DND-41 (cell line): Measurements from ENCODE around the gene AKT1S1.

Experiments
- ATAC-seq: fragments of 200-7000 bp; cut with Tn5 transposase; 3 replicates; pipeline ENCODE4 v1.9.1; 2021; ENCODE audit warnings: low read depth; ENCODE audit not compliant: insufficient read depth
- DNase-seq: peaks from one replicate; pipeline ENCODE4 v3.0.0-alpha.2; 2020
- H2AFZ ChIP-seq: 2 replicates; pipeline ENCODE4 v1.6.0; 2012; ENCODE audit warnings: low read depth, low read length
- H3K27ac ChIP-seq: 2 replicates; pipeline ENCODE4 v1.5.1; 2012; ENCODE audit warnings: low read length, inconsistent platforms
- H3K27me3 ChIP-seq: fragments of 200-600 bp; sonication (generic); 2 replicates; pipeline ENCODE4 v1.6.0; 2012; ENCODE audit warnings: low read length, mild to moderate bottlenecking, inconsistent platforms; ENCODE audit not compliant: insufficient read depth, poor library complexity
- H3K36me3 ChIP-seq: 2 replicates; pipeline ENCODE4 v1.5.1; 2012; ENCODE audit warnings: low read length, inconsistent platforms; ENCODE audit not compliant: insufficient read depth
- H3K4me1 ChIP-seq: 2 replicates; pipeline ENCODE4 v1.5.1; 2012; ENCODE audit warnings: mild to moderate bottlenecking, low read length; ENCODE audit not compliant: insufficient read depth
- H3K4me2 ChIP-seq: 2 replicates; pipeline ENCODE4 v1.6.0; 2012; ENCODE audit warnings: mild to moderate bottlenecking, moderate library complexity, low read length, inconsistent platforms; ENCODE audit not compliant: insufficient read depth
- H3K4me3 ChIP-seq, 2 experiments: fragments of 200-600 bp in 1 of 2; shearing (Covaris generic) in 1 of 2; 2 replicates each; pipeline ENCODE4 v1.5.1; 2012 to 2016; ENCODE audit warnings: inconsistent platforms in 2 of 2, low read length in 2 of 2, mild to moderate bottlenecking in 2 of 2, low read depth in 1 of 2, moderate library complexity in 1 of 2
- H3K79me2 ChIP-seq: 2 replicates; pipeline ENCODE4 v1.6.0; 2012; ENCODE audit warnings: low read length, inconsistent platforms; ENCODE audit not compliant: insufficient read depth
- H3K9ac ChIP-seq: 2 replicates; pipeline ENCODE4 v1.6.0; 2012; ENCODE audit warnings: low read depth, mild to moderate bottlenecking, inconsistent platforms, low read length, moderate library complexity
- H3K9me3 ChIP-seq: 2 replicates; pipeline ENCODE4 v1.5.1; 2012; ENCODE audit warnings: low read length, moderate library complexity, mild to moderate bottlenecking, inconsistent platforms; ENCODE audit not compliant: insufficient read depth, severe bottlenecking
- H4K20me1 ChIP-seq: 2 replicates; pipeline ENCODE4 v1.6.0; 2012; ENCODE audit warnings: low read length; ENCODE audit not compliant: insufficient read depth
- EZH2 ChIP-seq: IDR thresholded peaks from 3 replicates; pipeline ENCODE4 v1.6.1; 2012; ENCODE audit warnings: borderline replicate concordance, low read depth, mild to moderate bottlenecking, moderate library complexity, low read length, inconsistent platforms; ENCODE audit not compliant: severe bottlenecking
- TF ChIP-seq, protein P1 (sequence below): IDR thresholded peaks from 2 replicates; pipeline ENCODE4 v1.5.1; 2012; ENCODE audit warnings: borderline replicate concordance, low read length, moderate library complexity, mild to moderate bottlenecking; ENCODE audit not compliant: poor library complexity, severe bottlenecking; ENCODE audit errors: extremely low read depth

AKT1S1 gene

GRCh38 chr19:49911381-49912145 is 34.4 kb upstream of the AKT1S1 start:
- TF ChIP-seq, protein P1, sequence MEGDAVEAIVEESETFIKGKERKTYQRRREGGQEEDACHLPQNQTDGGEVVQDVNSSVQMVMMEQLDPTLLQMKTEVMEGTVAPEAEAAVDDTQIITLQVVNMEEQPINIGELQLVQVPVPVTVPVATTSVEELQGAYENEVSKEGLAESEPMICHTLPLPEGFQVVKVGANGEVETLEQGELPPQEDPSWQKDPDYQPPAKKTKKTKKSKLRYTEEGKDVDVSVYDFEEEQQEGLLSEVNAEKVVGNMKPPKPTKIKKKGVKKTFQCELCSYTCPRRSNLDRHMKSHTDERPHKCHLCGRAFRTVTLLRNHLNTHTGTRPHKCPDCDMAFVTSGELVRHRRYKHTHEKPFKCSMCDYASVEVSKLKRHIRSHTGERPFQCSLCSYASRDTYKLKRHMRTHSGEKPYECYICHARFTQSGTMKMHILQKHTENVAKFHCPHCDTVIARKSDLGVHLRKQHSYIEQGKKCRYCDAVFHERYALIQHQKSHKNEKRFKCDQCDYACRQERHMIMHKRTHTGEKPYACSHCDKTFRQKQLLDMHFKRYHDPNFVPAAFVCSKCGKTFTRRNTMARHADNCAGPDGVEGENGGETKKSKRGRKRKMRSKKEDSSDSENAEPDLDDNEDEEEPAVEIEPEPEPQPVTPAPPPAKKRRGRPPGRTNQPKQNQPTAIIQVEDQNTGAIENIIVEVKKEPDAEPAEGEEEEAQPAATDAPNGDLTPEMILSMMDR, result no peak
- no peak for TF ChIP-seq EZH2
- Histone ChIP-seq H3K4me1 (peaks cover 4% of the 10 kb centered on the region; the same call in 1 of the 2 replicates), H3K4me3 (no peak overlapping the region), H3K79me2 (peaks cover 79% of the 10 kb centered on the region), H3K27ac (no peak overlapping the region), H3K9me3 (no peaks in the 10 kb centered on the region), H2AFZ (no peak overlapping the region), H3K36me3 (peaks cover 94% of the 10 kb centered on the region), H4K20me1 (peaks cover 89% of the 10 kb centered on the region), H3K4me2 (no peak overlapping the region), H3K27me3 (no peaks in the 10 kb centered on the region), H3K9ac (no peak overlapping the region)
- no peak for DNase-seq
- no peak for ATAC-seq

DNA sequence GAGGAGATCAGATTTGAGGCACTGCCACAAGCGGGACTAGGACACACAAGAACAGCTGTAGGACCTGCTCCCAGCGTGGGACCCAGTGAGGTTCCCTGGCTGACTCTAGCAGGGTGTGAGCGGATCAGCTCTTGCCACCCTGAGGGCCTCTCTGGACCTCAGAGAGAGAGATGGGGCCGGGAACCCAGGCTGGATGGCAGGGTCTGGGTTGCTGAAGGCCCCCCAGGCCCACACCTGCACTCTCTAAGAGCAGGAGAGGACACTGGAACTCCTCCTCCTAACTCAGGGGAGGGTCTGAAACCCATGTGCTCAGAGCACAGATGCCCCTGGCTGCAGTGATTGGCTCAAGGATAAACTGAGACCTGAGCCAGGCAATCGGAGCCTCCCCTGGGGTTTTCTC is 33.0 kb upstream of the AKT1S1 start:
- H3K79me2 ChIP-seq, result peaks cover 65% of the 10 kb centered on the region
- H3K27me3 ChIP-seq, result no peaks in the 10 kb centered on the region

GRCh38 chr19:49908480-49909420 is 31.6 kb upstream of the AKT1S1 start:
- no peak overlapping the region for H3K4me3 ChIP-seq
- H3K27ac ChIP-seq, result no peak overlapping the region
- no peaks in the 10 kb centered on the region for H3K9me3 ChIP-seq
- no peak for ATAC-seq
- no peaks in the 10 kb centered on the region for H3K27me3 ChIP-seq
- DNase-seq, result no peak
- H2AFZ ChIP-seq, result no peak overlapping the region
- peaks cover 75% of the 10 kb centered on the region for H4K20me1 ChIP-seq
- no peak overlapping the region for H3K9ac ChIP-seq
- H3K4me2 ChIP-seq, result no peak overlapping the region
- H3K36me3 ChIP-seq, result peaks cover 73% of the 10 kb centered on the region
- peaks cover 4% of the 10 kb centered on the region; the same call in 1 of the 2 replicates for H3K4me1 ChIP-seq
- H3K79me2 ChIP-seq, result peaks cover 53% of the 10 kb centered on the region
- TF ChIP-seq, protein P1, result no peak
- no peak for TF ChIP-seq EZH2

More for the DNA sequence above, 33.0 kb upstream of the AKT1S1 start:
- peaks cover 87% of the 10 kb centered on the region for H4K20me1 ChIP-seq
- no peak overlapping the region for H3K4me3 ChIP-seq
- no peak overlapping the region for H2AFZ ChIP-seq
- DNase-seq (no peak), ATAC-seq (0 out of 3 replicates have a peak, but pooled peaks have one; percentile 12)
- H3K27ac ChIP-seq, result no peak overlapping the region
- TF ChIP-seq EZH2, result no peak
- TF ChIP-seq, protein P1, result no peak
- no peaks in the 10 kb centered on the region for H3K9me3 ChIP-seq
- H3K4me2 ChIP-seq, result no peak overlapping the region
- H3K36me3 ChIP-seq, result peaks cover 87% of the 10 kb centered on the region
- H3K9ac ChIP-seq, result no peak overlapping the region
- peaks cover 4% of the 10 kb centered on the region; the same call in 1 of the 2 replicates for H3K4me1 ChIP-seq
